ENCODE measurements around the gene SLC25A24.
A peak's percentile ranks its signal among the peaks of the same experiment; 100 is the strongest.
"Not testable (repeated sequence)": the region's sequence is repeated elsewhere in the genome, so short reads cannot be mapped to it uniquely, and the experiment has no call there.

Gene SLC25A24

DNA sequence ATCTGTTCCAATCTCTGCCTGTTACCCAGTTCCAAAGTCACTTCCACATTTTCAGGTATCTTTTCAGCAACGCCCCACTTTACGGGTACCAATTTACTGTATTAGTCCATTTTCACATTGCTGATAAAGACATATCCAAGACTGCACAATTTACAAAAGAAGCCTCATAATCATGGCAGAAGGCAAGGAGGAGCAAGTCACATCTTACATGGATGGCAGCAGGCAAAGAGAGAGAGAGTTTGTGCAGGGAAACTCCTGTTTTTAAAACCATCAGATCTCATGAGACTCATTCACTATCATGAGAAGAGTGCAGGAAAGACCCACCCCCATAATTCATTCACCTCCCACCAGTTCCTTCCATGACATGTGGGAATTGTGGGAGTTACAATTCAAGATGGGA lies 67.0 kb downstream of the SLC25A24 start:
- not testable (repeated sequence) for DNase-seq

DNA sequence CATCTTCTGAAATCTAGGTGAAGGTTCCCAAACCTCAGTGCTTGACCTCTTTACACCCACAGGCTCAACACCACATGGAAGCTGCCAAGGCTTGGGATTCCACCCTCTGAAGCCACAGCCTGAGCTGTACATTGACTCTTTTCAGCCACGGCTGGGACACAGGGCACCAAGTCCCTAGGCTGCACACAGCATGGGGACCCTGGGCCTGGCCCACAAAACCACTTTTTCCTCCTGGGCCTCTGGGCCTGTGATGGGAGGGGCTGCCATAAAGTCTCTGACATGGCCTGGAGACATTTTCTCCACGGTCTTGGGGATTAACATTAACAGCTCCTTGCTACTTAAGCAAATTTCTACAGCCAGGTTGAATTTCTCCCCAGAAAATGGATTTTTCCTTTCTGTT lies 67.8 kb downstream of the SLC25A24 start:
- not testable (repeated sequence) for DNase-seq

DNA sequence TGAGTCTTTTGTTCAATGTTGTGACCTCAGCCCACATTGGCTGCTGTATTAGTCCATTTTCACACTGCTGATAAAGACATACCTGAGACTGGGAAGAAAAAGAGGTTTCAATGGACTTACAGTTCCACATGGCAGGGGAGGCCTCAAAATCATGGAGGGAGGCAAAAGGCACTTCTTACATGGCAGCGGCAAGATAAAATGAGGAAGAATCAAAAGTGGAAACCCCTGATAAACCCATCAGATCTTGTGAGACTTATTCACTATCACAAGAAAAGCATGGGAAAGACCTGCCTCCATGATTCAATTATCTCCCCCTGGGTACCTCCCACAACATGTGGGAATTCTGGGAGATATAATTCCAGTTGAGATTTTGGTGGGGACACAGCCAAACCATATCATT lies 68.9 kb downstream of the SLC25A24 start:
- DNase-seq: not testable (repeated sequence)

DNA sequence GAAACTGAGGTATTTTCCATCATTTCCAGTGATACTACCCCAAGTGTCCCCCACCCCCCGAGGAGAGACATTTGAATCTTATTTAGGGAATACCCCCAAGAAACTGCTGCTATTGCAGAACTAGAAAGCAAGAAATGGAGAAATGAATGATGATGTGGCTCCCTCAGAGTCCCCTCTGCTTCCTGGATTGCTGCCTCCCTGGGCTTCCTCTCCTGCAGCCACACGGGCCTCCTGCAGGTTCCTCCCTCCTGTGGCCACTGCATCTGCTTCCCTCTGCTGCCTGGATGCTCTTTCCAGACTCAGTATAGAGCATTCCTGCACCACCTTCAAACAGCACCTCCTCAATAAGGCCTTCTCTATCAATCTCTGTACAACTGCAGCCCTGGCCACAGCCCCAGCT lies 69.3 kb downstream of the SLC25A24 start:
- DNase-seq: no peak

DNA sequence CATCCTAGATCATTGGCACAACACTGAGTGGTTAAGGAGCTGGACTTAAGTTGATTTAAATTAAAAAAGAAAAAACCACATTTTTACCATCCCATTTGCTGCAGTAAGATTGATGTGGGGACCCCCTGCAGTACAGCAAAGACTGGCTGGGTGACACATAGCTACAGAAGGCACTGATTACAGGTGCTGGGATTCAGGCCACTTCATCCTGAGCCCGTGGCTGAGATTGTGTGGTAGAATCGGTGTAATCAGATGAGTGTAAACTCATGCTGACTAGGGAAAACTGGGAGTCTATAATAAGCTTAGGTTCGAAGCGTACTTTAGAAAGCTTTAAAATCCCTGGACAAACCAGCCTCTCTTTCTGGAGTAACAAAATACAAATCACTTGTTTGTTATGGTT lies 70.1 kb downstream of the SLC25A24 start:
- DNase-seq: no peak

DNA sequence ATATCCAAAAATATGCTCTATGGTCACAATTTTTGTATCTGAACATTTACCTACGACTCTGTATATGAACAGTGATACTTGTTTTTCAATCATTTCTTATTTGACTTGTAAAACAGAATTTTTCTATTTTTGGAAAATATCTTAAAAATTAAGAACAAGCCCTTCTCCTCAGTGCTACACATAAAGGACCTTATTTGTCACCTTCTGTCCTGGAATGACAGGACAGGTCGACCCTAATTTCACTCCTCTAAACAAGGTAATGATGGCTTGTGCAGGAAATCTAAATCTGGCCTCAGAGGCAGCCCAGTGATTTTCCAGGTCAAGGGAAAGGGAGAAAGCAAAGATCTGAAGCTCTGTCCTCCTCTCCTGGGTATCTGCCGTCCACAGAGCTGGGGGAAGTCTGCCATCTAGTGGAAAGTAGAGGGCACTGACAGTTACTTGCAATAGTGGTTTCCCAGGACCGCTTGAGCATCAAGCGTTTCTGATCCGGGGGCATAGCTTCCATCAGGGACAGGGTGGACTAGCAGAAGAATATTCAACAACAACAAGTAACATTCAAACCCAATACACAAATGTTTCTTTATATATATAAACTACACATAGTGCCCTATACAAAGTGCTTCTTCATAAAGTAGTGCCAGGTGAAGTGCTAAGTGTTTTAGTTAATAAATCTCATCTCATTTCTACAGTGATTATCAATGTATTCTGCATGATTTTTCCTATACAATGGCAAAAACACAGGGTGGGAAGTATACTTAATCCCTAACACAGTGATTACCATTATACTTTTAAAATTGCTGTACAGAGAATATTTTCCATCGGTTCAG lies 74.6 kb downstream of the SLC25A24 start:
- DNase-seq: peak; percentile 70

DNA sequence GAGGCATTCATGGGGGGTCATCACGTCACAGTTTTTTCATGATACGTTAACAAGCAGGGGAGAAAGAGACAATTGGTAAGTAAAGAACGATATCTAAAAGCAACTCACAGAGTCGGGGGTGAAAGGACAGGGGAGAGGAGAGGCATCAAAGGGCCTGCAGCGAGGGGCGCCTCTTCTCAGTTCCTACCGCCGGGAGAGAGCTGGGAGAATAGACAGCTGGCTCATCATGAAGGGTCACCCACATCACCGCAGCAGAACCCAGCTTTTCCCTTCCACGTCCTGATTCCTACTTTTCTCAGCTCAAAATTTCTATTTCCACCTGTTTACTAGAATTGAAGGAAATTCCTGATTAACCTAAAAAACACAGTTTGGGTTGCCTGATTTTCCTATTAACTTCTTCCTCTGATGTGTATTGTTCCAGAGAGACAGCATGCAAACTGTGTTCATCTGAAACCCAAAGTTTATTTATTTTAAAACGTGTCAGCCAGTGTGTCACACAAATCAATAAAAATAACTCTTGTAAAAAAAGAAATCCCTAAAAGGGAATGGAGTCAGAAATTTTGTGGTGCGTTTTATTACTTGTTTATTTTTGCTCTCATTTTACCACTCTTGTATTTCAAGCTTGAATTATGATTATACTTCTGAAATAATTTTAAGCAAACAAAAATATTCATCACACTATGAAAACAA lies 75.4 kb downstream of the SLC25A24 start:
- DNase-seq: no peak

DNA sequence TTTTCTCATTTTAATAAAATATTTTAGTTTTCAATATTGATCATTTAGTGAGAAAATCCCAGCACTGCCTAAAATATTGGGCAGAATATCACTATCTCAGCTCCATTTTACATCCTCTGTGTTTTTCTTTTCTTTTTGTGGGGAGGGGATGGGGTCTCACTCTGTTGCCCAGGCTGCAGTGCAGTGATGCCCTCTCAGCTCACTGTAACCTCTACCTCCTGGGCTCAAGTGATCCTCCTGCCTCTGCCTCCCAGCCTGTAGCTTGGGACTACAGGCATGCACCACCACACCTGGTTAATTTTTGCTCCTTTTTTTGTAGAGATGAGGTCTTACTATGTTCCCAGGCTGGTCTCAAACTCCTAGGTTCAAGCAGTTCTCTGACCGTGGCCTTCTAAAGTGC lies 76.1 kb downstream of the SLC25A24 start:
- no peak for DNase-seq

DNA sequence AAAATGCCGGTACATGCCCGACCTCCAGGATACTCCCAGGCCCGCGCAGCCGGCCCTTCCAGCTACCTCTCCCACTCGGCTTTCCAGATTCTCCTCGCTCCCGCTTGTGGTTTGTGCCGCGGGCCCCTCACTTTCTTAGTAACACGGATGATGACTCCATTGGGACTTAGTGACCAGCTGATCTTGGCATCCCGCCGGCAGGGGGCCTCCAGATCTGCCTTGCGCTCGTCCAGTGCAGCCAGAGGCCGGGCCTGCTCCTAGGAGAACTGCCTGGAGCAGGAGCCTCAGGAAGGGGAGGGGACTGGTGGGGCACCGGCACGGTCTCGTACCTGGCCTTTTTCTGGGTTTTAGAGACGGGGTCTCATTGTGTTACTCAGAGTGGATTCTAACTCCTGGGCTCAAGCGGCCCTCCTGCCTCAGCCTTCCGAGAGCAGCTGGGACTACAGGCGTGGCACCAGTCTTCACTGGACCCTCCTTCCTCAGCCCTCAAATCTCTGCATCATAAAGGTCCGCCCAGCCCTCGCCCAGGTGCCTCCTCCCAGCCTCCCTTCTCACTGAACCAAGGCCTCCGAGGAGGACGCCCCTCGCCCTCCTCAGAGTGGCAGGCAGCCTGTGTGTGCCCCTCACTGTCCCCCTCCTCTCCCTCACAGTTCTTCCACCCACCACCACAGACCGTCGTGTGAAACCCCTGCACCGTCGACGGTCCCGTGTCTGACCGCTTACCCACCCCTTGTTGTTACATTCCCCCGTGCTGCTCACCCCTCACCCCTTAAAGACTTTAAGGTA lies 78.6 kb downstream of the SLC25A24 start:
- DNase-seq: no peak

DNA sequence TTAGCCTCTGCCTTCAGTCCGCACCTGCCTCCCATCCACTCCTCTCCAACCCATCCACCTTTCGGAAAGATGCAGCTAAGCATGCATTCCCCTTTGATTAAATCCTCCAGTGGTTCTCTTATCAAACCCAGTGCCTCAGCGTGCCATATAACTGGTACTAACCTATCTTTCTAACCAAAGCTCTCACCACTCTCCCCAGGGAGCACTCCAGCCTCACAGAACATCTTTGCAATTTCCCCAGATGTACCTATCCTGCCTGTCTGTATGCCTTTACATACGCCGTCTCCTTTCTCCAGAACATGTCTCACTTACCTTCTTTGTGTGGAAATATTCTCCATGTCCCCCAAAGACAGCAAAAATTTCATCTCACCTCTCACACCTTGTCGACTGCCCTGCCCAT lies 80.0 kb downstream of the SLC25A24 start:
- no peak for DNase-seq

DNA sequence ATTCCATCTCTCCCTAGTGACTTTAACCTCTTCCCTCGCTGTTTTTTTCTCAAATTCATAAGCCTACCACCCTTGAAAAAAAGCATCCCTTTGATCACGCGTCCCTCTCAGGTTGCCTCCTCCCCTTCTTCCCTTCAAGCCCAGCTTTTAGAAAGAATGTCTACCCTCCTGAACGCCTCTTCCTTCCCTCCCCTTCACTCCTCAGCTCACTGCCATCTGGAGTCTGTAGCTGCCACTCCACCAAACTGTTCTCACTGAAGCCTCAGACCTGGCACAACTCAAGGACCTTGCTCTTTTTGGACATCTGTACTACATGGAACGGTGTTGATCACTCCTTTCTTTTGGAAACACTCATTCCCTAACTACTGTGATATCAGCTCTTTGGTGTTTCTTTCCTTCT lies 80.6 kb downstream of the SLC25A24 start:
- no peak for DNase-seq

DNA sequence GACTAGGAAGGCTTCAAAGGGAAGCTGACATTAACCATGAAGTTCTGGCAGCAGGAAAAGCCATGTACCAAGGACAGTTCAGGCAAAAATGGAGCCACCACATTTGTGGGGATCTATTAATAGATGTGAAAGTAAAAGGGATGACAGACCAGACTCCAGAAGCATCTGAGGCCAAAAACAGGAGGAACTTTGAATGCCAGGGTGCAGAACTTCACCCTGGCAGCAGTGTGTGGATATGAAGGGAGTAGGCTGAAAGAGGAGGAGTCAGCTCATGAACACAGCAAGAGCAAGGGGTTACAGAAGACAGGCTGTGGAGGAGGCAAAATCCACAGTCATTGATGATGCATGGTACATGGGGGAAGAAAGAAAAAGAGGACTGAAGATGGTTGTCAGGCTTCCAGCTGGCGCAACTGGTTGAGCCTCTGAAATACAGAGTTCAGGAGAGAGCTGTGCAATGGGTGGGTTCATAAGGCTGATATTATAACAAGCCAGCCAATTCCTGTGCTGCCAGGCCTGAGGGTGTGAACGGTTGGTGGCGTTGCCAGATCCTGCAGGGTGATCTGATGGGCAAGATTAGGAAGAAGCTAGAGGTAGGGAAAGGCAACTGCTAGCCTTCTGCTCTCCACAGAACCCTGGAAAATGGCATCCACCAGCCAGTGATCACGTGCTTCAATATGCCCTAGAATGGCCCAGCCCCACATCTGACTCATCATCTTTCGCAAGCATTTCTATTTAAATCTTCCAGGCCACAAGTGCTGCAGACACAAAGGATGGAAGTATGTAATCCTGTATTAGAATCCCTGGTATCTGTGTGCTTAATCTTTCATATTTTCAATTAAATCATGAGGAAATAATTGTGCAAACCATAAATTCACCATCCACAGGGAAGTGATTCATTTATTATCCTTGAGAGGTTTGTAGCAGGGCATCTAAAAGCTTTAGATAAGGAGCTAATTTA lies 81.9 kb downstream of the SLC25A24 start:
- peak; percentile 25 for DNase-seq

DNA sequence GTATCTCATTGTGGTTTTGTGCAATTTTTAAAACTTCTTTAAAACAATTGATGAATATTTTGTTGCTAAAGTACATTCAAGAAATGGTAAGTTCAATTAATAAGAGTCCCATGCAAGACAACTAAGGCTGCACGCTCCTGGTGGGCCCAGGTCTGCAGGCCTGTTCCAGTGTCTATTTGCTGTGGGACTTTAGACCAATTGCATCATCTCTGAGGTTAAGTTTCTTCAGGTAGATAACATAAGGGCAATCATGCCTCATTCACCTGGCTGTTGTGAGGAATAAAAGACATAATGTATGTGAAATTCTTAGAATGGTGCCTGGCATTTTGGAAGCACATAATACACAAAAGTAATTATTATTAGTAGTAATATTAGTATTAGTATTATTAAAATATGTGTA lies 82.9 kb downstream of the SLC25A24 start:
- no peak for DNase-seq

DNA sequence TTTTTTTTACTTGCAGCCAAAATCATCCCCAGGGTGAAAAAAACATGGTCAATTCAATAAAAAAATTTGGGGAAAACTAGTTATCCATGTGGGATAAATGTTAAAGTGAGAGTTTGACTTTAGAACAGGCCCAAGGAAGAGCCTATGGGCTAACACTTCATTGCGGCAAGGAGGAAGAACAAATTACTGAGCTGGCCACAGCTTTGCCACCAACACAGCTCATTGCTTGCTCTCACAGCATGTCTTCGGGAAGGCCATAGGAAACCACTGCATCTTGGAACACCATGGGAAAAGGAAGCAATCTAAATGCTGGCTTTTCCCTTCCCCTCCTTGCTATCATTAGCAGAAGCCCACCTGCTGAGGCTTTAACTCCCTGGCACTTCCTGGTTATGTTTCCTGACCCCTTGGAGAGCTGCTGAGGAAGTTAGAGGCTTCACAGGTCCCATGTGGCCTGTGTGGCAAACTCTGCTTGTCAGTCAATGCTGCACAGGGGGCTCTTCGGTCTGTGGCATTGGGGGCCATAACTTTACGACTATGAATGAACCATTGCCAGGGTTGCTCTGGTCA lies 86.0 kb downstream of the SLC25A24 start:
- no peak for DNase-seq

DNA sequence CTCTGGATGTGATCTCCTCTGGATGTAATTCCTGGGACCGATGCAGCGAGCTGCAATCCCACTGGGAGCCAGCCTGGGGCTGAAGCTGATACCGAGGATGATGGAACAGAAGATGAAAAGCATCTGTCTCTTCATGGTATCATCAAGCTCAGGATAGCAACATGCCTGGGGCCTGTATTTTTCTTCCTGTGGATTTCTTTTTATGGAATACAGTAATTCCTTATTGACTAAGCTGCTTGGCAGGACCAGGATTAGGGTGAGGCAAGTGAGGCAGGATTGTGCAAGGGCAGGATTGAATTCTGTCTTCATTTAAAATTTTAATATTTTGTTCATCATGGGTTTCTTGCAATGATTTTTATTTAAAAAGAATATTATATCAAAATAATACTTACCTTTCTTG lies 86.6 kb downstream of the SLC25A24 start:
- DNase-seq: no peak

DNA sequence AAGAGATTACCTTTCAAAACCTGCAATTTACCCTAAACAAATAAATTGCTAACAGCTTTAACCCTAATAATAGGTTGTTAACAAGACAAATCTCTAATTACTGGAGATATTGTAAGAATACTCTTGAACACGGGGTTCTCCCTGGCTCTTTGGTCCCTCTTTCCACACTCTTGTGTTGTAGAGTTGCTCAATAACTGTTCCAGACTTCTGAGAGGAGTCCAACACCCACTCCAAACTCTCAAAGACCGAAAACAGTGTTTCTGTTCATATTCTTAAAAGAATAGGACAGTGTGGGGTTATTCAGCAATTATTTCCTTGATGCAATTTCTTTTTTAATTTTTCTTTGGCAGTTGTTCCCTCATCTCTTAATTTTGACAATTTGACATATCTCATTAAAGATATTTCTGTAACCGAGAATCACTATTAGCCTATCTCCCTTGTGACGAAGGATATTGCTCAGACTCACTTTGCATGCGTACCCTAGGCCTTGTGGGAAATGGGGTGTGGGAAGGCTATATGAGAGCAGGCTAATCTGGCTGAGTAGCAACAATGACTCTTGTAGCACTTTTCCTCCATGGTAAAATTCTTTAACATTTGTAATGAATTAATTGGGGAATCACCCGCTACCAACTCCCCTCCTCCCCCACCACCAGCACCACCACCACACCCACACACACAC lies 90.7 kb downstream of the SLC25A24 start:
- no peak for DNase-seq

DNA sequence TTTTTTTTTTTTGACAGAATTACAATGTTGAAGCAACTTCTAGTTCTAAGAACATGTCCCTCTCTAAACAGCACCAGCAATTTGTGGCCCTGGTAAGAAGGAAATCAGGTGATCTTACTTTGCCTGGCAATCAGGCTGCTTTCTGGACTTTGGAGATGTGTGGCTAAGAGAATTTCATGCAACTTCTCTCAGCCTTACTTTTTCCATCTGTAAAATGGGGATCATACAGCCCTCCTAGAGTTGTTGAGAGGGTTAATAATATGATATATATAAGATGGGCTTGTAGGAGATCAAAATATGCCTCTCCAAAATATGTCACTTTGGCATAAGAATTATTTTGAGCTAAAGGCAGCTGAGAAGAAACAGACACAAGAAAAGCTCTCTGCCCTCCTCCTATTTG lies 92.0 kb downstream of the SLC25A24 start:
- DNase-seq: no peak

DNA sequence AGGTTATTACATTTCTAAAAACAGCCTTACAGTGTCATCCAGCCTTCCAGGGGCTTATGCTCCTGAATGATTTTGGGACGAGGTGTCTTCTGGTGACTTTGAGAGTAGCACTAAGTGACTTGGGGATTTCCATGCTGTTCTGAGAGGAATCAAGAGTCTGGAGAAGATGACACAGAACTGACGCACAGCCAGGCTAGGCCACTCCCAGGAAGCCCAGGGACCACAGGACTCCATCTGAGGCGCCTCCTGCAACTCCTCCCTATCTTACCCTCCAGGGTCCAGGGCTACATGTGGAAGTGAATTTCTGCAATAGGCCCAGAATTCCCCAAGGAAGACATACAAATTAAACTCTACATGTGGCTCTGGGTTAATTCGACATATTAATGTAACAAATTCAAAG lies 92.5 kb downstream of the SLC25A24 start:
- DNase-seq: peak; percentile 60

DNA sequence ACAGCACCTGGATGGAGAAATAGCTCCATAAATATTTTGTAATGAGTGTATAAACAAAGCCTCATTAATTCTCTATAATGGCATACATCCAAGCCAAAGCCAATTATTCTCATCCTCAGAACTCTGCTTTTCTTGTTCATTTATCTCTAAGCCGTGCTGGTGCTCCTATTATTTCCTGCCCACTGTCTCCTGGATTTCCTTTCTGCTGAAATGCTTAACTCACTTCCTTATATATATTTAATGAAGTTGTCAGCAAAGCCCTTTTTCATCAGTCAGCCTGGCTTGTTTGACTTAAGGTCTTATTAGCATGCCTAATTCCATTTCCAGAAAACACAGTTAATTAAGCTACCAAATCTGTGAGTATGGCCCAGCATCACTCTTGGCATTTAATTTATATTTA lies 93.4 kb downstream of the SLC25A24 start:
- DNase-seq: no peak

DNA sequence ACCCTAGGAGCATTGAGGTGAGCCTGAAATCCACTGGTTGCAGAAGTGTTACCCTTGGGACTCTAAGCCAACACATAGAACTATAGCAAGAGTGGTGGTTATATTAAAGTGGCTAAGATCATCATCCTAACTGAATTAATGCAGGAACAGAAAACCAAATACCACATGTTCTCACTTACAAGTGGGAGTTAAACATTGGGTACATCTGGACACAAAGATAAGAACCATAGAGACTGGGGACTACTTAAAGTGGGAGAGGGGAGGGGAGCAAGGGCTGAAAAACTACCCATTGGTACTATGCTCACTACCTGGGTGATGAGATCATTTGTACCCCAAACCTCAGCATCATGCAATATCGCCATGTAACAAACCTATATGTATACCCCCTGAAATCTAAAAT lies 100.0 kb downstream of the SLC25A24 start:
- no peak for DNase-seq

DNA sequence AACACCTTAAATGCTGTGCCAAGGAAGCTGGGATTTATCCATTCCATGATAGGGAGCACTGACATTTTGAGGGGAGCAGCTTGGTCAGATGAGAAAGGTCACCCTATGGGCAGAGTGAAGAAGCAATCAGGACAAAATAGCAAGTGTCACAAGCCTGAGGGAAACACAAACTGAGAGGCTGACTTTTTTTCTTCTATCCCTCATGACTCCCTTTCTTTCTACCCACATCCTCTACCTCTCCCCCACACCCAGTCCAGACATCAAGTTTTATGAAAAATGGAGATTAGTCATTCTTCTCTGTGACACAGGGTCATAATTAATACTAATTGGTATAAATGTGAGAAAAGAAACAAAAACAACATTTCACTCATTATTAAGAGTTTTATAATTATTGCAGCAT lies 103.1 kb downstream of the SLC25A24 start:
- DNase-seq: no peak

DNA sequence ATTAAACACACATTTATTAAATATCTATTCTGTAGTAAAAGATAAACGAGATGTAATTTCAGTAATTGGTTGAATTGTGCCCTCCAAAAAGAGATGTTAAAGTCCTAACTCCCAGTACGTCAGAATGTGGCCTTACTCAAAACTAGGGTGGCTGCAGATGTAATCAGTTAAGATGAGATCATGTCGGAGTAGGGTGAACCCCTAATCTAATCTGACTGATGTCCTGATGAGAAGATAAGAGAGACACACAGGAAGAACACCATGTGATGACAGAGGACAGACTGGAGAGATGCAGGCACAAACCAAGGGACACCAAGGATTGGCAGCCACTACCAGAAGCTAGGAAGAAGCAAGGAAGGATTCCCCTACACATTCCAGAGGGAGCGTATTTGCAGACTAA lies 104.1 kb downstream of the SLC25A24 start:
- no peak for DNase-seq
